HEK293 (cell line): ENCODE results near the gene VMO1.

ENCODE experiments used
- ATF2 ChIP-seq: fragments of 450-650 bp; formaldehyde crosslinking; IDR thresholded peaks from 2 replicates; pipeline ENCODE4 v1.5.1; 2016; ENCODE audit warnings: missing biosample characterization, missing genetic modification characterization, low read depth
- ELK4 ChIP-seq: IDR thresholded peaks from 2 replicates; pipeline ENCODE4 v1.6.1; 2011; ENCODE audit warnings: mild to moderate bottlenecking, low read depth, low read length, borderline replicate concordance
- GLI2 ChIP-seq: fragments of 450-650 bp; formaldehyde crosslinking; IDR thresholded peaks from 2 replicates; pipeline ENCODE4; 2017; ENCODE audit warnings: missing biosample characterization, missing genetic modification characterization, low read depth, borderline replicate concordance
- KLF16 ChIP-seq: fragments of 450-650 bp; formaldehyde crosslinking; IDR thresholded peaks from 2 replicates; pipeline ENCODE4 v1.5.1; 2017; ENCODE audit warnings: missing biosample characterization, missing genetic modification characterization
- KLF9 ChIP-seq: fragments of 450-650 bp; formaldehyde crosslinking; IDR thresholded peaks from 2 replicates; pipeline ENCODE4 v1.5.1; 2016; ENCODE audit warnings: missing biosample characterization, missing genetic modification characterization, low read depth
- MZF1 ChIP-seq: fragments of 450-650 bp; formaldehyde crosslinking; IDR thresholded peaks from 2 replicates; pipeline ENCODE4 v1.5.1; 2017; ENCODE audit warnings: missing biosample characterization, missing genetic modification characterization, borderline replicate concordance
- ZBTB48 ChIP-seq: fragments of 450-650 bp; formaldehyde crosslinking; IDR thresholded peaks from 2 replicates; pipeline ENCODE4 v1.5.1; 2016; ENCODE audit warnings: missing biosample characterization, missing genetic modification characterization
- ZNF10 ChIP-seq: fragments of 450-650 bp; formaldehyde crosslinking; IDR thresholded peaks from 2 replicates; pipeline ENCODE4 v1.5.1; 2017; ENCODE audit warnings: missing biosample characterization, missing genetic modification characterization
- ZNF133 ChIP-seq: fragments of 450-650 bp; formaldehyde crosslinking; IDR thresholded peaks from 2 replicates; pipeline ENCODE4 v1.5.1; 2016; ENCODE audit warnings: missing biosample characterization, missing genetic modification characterization
- ZNF155 ChIP-seq: fragments of 450-650 bp; formaldehyde crosslinking; IDR thresholded peaks from 2 replicates; pipeline ENCODE4 v1.5.1; 2016; ENCODE audit warnings: missing biosample characterization, missing genetic modification characterization
- ZNF184 ChIP-seq: fragments of 450-650 bp; IDR thresholded peaks from 2 replicates; pipeline ENCODE4 v1.5.1; 2018; ENCODE audit warnings: missing biosample characterization, mild to moderate bottlenecking, missing genetic modification characterization
- ZNF202 ChIP-seq: fragments of 450-650 bp; formaldehyde crosslinking; IDR thresholded peaks from 2 replicates; pipeline ENCODE4 v1.5.1; 2016; ENCODE audit warnings: missing biosample characterization, missing genetic modification characterization, borderline replicate concordance
- ZNF214 ChIP-seq: fragments of 450-650 bp; formaldehyde crosslinking; IDR thresholded peaks from 2 replicates; pipeline ENCODE4 v1.5.1; 2017; ENCODE audit warnings: missing biosample characterization, mild to moderate bottlenecking, missing genetic modification characterization, borderline replicate concordance
- ZNF223 ChIP-seq: fragments of 450-650 bp; formaldehyde crosslinking; IDR thresholded peaks from 2 replicates; pipeline ENCODE4 v1.5.1; 2016; ENCODE audit warnings: missing biosample characterization, missing genetic modification characterization
- ZNF23 ChIP-seq: fragments of 450-650 bp; formaldehyde crosslinking; IDR thresholded peaks from 2 replicates; pipeline ENCODE4 v1.5.1; 2016; ENCODE audit warnings: missing biosample characterization, missing genetic modification characterization, borderline replicate concordance
- ZNF366 ChIP-seq: fragments of 450-650 bp; formaldehyde crosslinking; conservative IDR thresholded peaks from 2 replicates; pipeline ENCODE4 v1.5.1; 2016; ENCODE audit warnings: missing biosample characterization, missing genetic modification characterization
- ZNF391 ChIP-seq: fragments of 450-650 bp; formaldehyde crosslinking; IDR thresholded peaks from 2 replicates; pipeline ENCODE4 v1.5.1; 2016; ENCODE audit warnings: low read depth, missing biosample characterization, missing genetic modification characterization, borderline replicate concordance
- ZNF423 ChIP-seq: fragments of 450-650 bp; formaldehyde crosslinking; IDR thresholded peaks from 2 replicates; pipeline ENCODE4 v1.5.1; 2016; ENCODE audit warnings: missing biosample characterization, missing genetic modification characterization
- ZNF580 ChIP-seq: fragments of 450-650 bp; formaldehyde crosslinking; IDR thresholded peaks from 2 replicates; pipeline ENCODE4 v1.5.1; 2016; ENCODE audit warnings: missing biosample characterization, missing genetic modification characterization
- ZNF777 ChIP-seq: fragments of 450-650 bp; formaldehyde crosslinking; IDR thresholded peaks from 2 replicates; pipeline ENCODE4 v1.5.1; 2017; ENCODE audit warnings: missing biosample characterization, missing genetic modification characterization, borderline replicate concordance
- ZNF785 ChIP-seq: fragments of 450-650 bp; formaldehyde crosslinking; IDR thresholded peaks from 2 replicates; pipeline ENCODE4 v1.5.1; 2016; ENCODE audit warnings: missing biosample characterization, missing genetic modification characterization
- ZSCAN4 ChIP-seq: fragments of 450-650 bp; formaldehyde crosslinking; IDR thresholded peaks from 2 replicates; pipeline ENCODE4 v1.5.1; 2017; ENCODE audit warnings: missing biosample characterization, missing genetic modification characterization
- TF ChIP-seq, protein P1 (sequence below): fragments of 450-650 bp; formaldehyde crosslinking; IDR thresholded peaks from 2 replicates; pipeline ENCODE4 v1.5.1; 2016; ENCODE audit warnings: missing biosample characterization, missing genetic modification characterization
- TF ChIP-seq, protein P2 (sequence below): fragments of 450-650 bp; formaldehyde crosslinking; IDR thresholded peaks from 2 replicates; pipeline ENCODE4 v1.5.1; 2016; ENCODE audit warnings: missing biosample characterization, missing genetic modification characterization
- TF ChIP-seq, protein P3 (sequence below): fragments of 450-650 bp; IDR thresholded peaks from 2 replicates; pipeline ENCODE4 v1.5.1; 2018; ENCODE audit warnings: missing biosample characterization, missing genetic modification characterization
- TF ChIP-seq, protein P4 (sequence below): fragments of 450-650 bp; formaldehyde crosslinking; IDR thresholded peaks from 2 replicates; pipeline ENCODE4 v1.5.1; 2016; ENCODE audit warnings: missing biosample characterization, missing genetic modification characterization

Gene VMO1

DNA sequence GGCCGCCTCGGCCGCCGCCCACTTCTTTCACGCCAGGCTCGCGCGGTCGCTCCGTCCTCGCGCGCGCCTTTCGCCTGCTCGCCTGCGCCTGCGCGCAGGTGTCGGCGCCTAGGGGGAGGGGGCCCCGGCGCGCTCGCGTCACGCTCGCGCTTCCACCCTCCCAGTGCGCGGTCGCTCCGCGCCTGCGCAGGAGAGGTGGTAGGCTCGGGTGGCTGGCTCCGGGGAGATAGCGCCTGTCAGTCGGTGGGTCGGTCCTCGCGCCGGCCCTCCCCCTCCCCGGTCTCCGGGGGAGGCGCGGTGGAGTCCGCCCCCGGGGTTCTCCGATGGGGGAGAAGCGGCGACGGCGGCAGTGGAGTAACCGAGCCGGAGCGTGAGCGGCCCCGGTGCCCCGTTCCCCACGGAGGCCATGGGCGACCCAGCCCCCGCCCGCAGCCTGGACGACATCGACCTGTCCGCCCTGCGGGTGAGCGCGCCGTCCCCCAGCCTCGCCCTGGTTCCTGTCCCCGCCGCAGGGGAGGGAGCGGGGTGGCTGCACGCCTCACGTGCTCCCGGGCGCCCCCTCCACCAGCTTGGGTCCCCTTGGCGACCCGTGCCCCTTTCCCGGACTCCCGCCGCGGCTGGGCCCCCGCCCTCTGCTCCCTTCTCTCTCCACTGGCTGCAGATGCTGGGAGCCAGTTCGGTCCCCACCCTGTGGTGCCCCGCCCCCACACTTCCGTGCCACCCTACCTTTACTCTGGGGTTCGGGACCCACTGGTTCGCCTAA, 47.2 kb upstream of the VMO1 start, which contains the start of gene MINK1 (continued):
- TF ChIP-seq, protein P1, sequence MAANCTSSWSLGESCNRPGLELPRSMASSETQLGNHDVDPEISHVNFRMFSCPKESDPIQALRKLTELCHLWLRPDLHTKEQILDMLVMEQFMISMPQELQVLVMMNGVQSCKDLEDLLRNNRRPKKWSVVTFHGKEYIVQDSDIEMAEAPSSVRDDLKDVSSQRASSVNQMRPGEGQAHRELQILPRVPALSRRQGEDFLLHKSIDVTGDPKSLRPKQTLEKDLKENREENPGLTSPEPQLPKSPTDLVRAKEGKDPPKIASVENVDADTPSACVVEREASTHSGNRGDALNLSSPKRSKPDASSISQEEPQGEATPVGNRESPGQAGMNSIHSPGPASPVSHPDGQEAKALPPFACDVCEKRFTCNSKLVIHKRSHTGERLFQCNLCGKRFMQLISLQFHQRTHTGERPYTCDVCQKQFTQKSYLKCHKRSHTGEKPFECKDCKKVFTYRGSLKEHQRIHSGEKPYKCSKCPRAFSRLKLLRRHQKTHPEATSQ (tag by site-specific recombination), result no peak; the same call in 1 of the 2 replicates
- TF ChIP-seq ZNF10 (no peak), KLF9 (peak; percentile 74; the same call in 1 of the 2 replicates), KLF16 (tag by site-specific recombination) (peak; percentile 69), ZNF580 (tag by site-specific recombination) (no peak), ZNF391 (tag by site-specific recombination) (0 out of 2 replicates have a peak, but pooled peaks have one; percentile 60), ZNF23 (tag by site-specific recombination) (no peak), GLI2 (tag by site-specific recombination) (no peak), ZNF214 (tag by site-specific recombination) (no peak), ZBTB48 (tag by site-specific recombination) (no peak), ZNF155 (tag by site-specific recombination) (no peak), ATF2 (tag by site-specific recombination) (no peak), ZNF202 (tag by site-specific recombination) (no peak), ELK4 (no peak), ZNF423 (peak; percentile 60; the same call in 1 of the 2 replicates), MZF1 (tag by site-specific recombination) (no peak), ZNF184 (tag by site-specific recombination) (no peak), ZNF223 (no peak; the same call in 1 of the 2 replicates), ZSCAN4 (tag by site-specific recombination) (no peak), ZNF366 (tag by site-specific recombination) (no peak), ZNF777 (peak; percentile 69; the same call in 1 of the 2 replicates), ZNF785 (tag by site-specific recombination) (no peak), ZNF133 (tag by site-specific recombination) (no peak)
- TF ChIP-seq, protein P2, sequence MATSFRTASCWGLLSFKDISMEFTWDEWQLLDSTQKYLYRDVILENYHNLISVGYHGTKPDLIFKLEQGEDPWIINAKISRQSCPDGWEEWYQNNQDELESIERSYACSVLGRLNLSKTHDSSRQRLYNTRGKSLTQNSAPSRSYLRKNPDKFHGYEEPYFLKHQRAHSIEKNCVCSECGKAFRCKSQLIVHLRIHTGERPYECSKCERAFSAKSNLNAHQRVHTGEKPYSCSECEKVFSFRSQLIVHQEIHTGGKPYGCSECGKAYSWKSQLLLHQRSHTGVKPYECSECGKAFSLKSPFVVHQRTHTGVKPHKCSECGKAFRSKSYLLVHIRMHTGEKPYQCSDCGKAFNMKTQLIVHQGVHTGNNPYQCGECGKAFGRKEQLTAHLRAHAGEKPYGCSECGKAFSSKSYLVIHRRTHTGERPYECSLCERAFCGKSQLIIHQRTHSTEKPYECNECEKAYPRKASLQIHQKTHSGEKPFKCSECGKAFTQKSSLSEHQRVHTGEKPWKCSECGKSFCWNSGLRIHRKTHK (tag by site-specific recombination), result no peak
- TF ChIP-seq, protein P3, sequence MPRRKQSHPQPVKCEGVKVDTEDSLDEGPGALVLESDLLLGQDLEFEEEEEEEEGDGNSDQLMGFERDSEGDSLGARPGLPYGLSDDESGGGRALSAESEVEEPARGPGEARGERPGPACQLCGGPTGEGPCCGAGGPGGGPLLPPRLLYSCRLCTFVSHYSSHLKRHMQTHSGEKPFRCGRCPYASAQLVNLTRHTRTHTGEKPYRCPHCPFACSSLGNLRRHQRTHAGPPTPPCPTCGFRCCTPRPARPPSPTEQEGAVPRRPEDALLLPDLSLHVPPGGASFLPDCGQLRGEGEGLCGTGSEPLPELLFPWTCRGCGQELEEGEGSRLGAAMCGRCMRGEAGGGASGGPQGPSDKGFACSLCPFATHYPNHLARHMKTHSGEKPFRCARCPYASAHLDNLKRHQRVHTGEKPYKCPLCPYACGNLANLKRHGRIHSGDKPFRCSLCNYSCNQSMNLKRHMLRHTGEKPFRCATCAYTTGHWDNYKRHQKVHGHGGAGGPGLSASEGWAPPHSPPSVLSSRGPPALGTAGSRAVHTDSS, result no peak
- TF ChIP-seq, protein P4, sequence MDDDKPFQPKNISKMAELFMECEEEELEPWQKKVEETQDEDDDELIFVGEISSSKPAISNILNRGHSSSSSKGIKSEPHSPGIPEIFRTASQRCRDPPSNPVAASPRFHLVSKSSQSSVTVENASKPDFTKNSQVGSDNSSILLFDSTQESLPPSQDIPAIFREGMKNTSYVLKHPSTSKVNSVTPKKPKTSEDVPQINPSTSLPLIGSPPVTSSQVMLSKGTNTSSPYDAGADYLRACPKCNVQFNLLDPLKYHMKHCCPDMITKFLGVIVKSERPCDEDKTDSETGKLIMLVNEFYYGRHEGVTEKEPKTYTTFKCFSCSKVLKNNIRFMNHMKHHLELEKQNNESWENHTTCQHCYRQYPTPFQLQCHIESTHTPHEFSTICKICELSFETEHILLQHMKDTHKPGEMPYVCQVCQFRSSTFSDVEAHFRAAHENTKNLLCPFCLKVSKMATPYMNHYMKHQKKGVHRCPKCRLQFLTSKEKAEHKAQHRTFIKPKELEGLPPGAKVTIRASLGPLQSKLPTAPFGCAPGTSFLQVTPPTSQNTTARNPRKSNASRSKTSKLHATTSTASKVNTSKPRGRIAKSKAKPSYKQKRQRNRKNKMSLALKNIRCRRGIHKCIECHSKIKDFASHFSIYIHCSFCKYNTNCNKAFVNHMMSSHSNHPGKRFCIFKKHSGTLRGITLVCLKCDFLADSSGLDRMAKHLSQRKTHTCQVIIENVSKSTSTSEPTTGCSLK, result no peak
